ENCODE results near the gene NCK2. TPM values are rescaled to one million over a fixed set of nuclear protein-coding genes. Genes with fewer than 3 reads are reported as not detected.
A peak's percentile ranks its signal among the peaks of the same experiment; 100 is the strongest.

The NCK2 gene
- total RNA-seq, 2 donors from 2014 or later: 41.0 to 50.0 TPM

- DNase-seq (ENCODE audit: low spot score) (no peak), ATAC-seq (ENCODE audit: insufficient number of reproducible peaks, low FRiP score, low read depth) (no peak)
- H3K9me3 ChIP-seq: no peaks in the 10 kb centered on the region
- no peaks in the 10 kb centered on the region for H3K36me3 ChIP-seq
- H3K27me3 ChIP-seq (replicated peaks; ENCODE audit: insufficient read depth): no peaks in the 10 kb centered on the region
- peaks cover 16 to 53% of the 10 kb centered on the region in 2 donors for H3K4me1 ChIP-seq (ENCODE audit: control insufficient read depth in 1 of 2, low read depth in 2 of 2)
- no peak for TF ChIP-seq CTCF (IDR thresholded peaks at IDR 0.05)
- no peak overlapping the region for H3K4me3 ChIP-seq
- peak overlapping the region in 1 of 2 donors; percentile 38 for H3K27ac ChIP-seq
Measured at GRCh38 chr2:105813405-105813804, 68.7 kb downstream of the NCK2 start.

- Histone ChIP-seq H3K4me1 (ENCODE audit: control insufficient read depth in 1 of 2, low read depth in 2 of 2) (peaks cover 16 to 53% of the 10 kb centered on the region in 2 donors), H3K27ac (no peak overlapping the region), H3K36me3 (no peaks in the 10 kb centered on the region), H3K9me3 (no peaks in the 10 kb centered on the region), H3K27me3 (replicated peaks; ENCODE audit: insufficient read depth) (no peaks in the 10 kb centered on the region), H3K4me3 (no peak overlapping the region)
- no peak for DNase-seq (ENCODE audit: low spot score)
- ATAC-seq (ENCODE audit: insufficient number of reproducible peaks, low FRiP score, low read depth): no peak
- TF ChIP-seq CTCF (IDR thresholded peaks at IDR 0.05): no peak
Measured at GRCh38 chr2:105814291-105814940, 69.7 kb downstream of the NCK2 start.

GRCh38 chr2:105815401-105815800 is 70.7 kb downstream of the NCK2 start:
- no peak overlapping the region for H3K4me3 ChIP-seq
- H3K4me1 ChIP-seq (ENCODE audit: control insufficient read depth in 1 of 2, low read depth in 2 of 2): peaks cover 10 to 44% of the 10 kb centered on the region in 2 donors
- no peaks in the 10 kb centered on the region for H3K9me3 ChIP-seq
- ATAC-seq (ENCODE audit: insufficient number of reproducible peaks, low FRiP score, low read depth) (no peak), DNase-seq (ENCODE audit: low spot score) (no peak)
- TF ChIP-seq CTCF (IDR thresholded peaks at IDR 0.05): no peak
- no peak overlapping the region for H3K27ac ChIP-seq
- no peaks in the 10 kb centered on the region for H3K27me3 ChIP-seq (replicated peaks; ENCODE audit: insufficient read depth)
- H3K36me3 ChIP-seq: no peaks in the 10 kb centered on the region

GRCh38 chr2:105820151-105820550 is 75.4 kb downstream of the NCK2 start:
- H3K4me3 ChIP-seq: no peak overlapping the region
- no peak overlapping the region for H3K27ac ChIP-seq
- no peaks in the 10 kb centered on the region for H3K36me3 ChIP-seq
- TF ChIP-seq CTCF (IDR thresholded peaks at IDR 0.05): no peak
- no peak for DNase-seq (ENCODE audit: low spot score)
- no peaks in the 10 kb centered on the region for H3K27me3 ChIP-seq (replicated peaks; ENCODE audit: insufficient read depth)
- no peak for ATAC-seq (ENCODE audit: insufficient number of reproducible peaks, low FRiP score, low read depth)
- H3K4me1 ChIP-seq (ENCODE audit: control insufficient read depth in 1 of 2, low read depth in 2 of 2): peaks cover 0 to 19% of the 10 kb centered on the region in 2 donors
- H3K9me3 ChIP-seq: no peaks in the 10 kb centered on the region

- ATAC-seq (ENCODE audit: insufficient number of reproducible peaks, low FRiP score, low read depth) (no peak), DNase-seq (ENCODE audit: low spot score) (no peak)
- Histone ChIP-seq H3K27me3 (replicated peaks; ENCODE audit: insufficient read depth) (no peaks in the 10 kb centered on the region), H3K4me1 (ENCODE audit: control insufficient read depth in 1 of 2, low read depth in 2 of 2) (peaks cover 0 to 18% of the 10 kb centered on the region in 2 donors), H3K36me3 (no peaks in the 10 kb centered on the region), H3K27ac (no peak overlapping the region), H3K4me3 (no peak overlapping the region), H3K9me3 (no peaks in the 10 kb centered on the region)
- TF ChIP-seq CTCF (IDR thresholded peaks at IDR 0.05): no peak
Measured at GRCh38 chr2:105820691-105821090, 76.0 kb downstream of the NCK2 start.
